Pancreas (tissue), 10 donors: ENCODE results near the gene WDR43. TPM values are rescaled to one million over a fixed set of nuclear protein-coding genes. Genes with fewer than 3 reads are reported as not detected.

Experiments
- ATAC-seq, 4 donors: fragments of 200-7000 bp; cut with Tn5 transposase; one replicate each; pipeline versions ENCODE4 v1.8.0 to v1.9.1; 2020; ENCODE audit warnings: mild to moderate bottlenecking in 4 of 4, moderate library complexity in 4 of 4
- DNase-seq, 6 donors: peaks; one replicate each; pipeline ENCODE4 v3.0.0-alpha.2; 2020
- FAIRE-seq: peaks from 2 replicates; lab custom pipeline; 2012; peaks lifted over from hg19 to GRCh38; lab: Jason Lieb, UNC
- H3K27ac ChIP-seq, 4 donors: fragments of 200-600 bp; sonication (generic); 1 replicate in 3 of 4; 2 replicates in 1 of 4; pipeline versions ENCODE4 v1.5.0 to v1.8.0; 2020
- H3K27me3 ChIP-seq, 4 donors: fragments of 200-600 bp; one replicate each; pipeline ENCODE4 v1.8.0; 2021
- H3K36me3 ChIP-seq, 3 donors: fragments of 200-600 bp; sonication (generic) in 1 of 3; one replicate each; pipeline versions ENCODE4 v1.5.0 to v1.8.0; 2020 to 2021
- H3K4me1 ChIP-seq, 3 donors: fragments of 200-600 bp; one replicate each; pipeline ENCODE4 v1.8.0; 2021
- H3K4me3 ChIP-seq, 4 donors: fragments of 200-600 bp; sonication (generic) in 2 of 4; one replicate each; pipeline versions ENCODE4 v1.5.0 to v1.8.0; 2020 to 2021
- H3K9me3 ChIP-seq, 4 donors: fragments of 200-600 bp; one replicate each; pipeline ENCODE4 v1.8.0; 2021
- WGBS, 2 donors: extraction: QIAGEN DNeasy Blood & Tissue Kit; methylation state at CpG; one replicate each; pipeline ENCODE4 v1.1.7; 2013; 5-methylcytosine and 5-hydroxymethylcytosine counted together
- intact Hi-C, 3 donors: fragments of 100-400 bp; cut with DNase I; formaldehyde crosslinking; loops; one replicate each; pipeline versions ENCODE4 v1.11.1 to v1.14.2; 2022
- polyA plus RNA-seq, 2 donors: library from polyadenylated mRNA; stranded (reverse); fragments of 200-250 nt; gene quantifications; one replicate each; pipeline ENCODE4 v1.2.3, GENCODE V29; 2013
- total RNA-seq, 6 donors: library from RNA; stranded (reverse); fragmentation: NEBNext Ultra II Directional in 4 of 6; extraction: Animal tissue kit (Norgen Biotek cat#: 25700) in 4 of 6; gene quantifications; one replicate each; pipeline versions ENCODE4 v1.2.1 to v1.2.4, GENCODE V29; 2021 to 2023
- TF ChIP-seq, protein P1 (sequence below), 4 donors: fragments of 200-600 bp; sonication (generic) in 3 of 4; IDR thresholded peaks; one replicate each; pipeline versions ENCODE4 v1.5.0 to v1.8.0; 2021; ENCODE audit warnings: antibody characterized with exemption in 4 of 4
- donor health status: healthy with polysubstance abuse.
- donor health status: DM: no; HTN: no; CAD: no; lungs with moderate emphysema.
- donor health status: DM: no; HTN: no; CAD: no.
- donor health status: control.
- donor health status: control.
- donor health status: Bipolar disorder and iron deficiency.
- donor health status: DM: yes; HTN: yes; CAD: no.
- donor health status: DM: no; HTN: no; CAD: no.
- donor health status: DM: no; HTN: no; CAD: no.
- donor health status: DM: yes; HTN: yes; CAD: no.

Gene WDR43
- total and polyA plus RNA-seq, 8 donors, result 4.5 to 31.9 (median 22.6) TPM

DNA sequence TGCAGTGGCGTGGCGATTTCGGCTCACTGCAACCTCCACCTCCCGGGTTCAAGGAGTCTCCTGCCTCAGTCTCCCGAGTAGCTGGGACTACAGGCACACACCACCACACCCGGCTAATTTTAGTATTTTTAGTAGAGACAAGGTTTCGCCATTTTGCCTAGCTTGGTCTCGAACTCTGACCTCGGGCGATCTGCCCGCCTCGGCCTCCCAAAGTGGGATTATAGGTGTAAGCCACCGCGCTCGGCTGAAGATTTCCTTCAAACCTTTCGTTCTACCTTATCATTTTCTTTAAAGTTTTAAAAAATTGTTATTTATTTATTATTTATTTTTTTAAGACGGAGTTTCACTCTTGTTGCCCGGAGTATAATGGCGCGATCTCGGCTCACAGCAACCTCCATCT is 979 bp upstream of the WDR43 start:
- TF ChIP-seq, protein P1, sequence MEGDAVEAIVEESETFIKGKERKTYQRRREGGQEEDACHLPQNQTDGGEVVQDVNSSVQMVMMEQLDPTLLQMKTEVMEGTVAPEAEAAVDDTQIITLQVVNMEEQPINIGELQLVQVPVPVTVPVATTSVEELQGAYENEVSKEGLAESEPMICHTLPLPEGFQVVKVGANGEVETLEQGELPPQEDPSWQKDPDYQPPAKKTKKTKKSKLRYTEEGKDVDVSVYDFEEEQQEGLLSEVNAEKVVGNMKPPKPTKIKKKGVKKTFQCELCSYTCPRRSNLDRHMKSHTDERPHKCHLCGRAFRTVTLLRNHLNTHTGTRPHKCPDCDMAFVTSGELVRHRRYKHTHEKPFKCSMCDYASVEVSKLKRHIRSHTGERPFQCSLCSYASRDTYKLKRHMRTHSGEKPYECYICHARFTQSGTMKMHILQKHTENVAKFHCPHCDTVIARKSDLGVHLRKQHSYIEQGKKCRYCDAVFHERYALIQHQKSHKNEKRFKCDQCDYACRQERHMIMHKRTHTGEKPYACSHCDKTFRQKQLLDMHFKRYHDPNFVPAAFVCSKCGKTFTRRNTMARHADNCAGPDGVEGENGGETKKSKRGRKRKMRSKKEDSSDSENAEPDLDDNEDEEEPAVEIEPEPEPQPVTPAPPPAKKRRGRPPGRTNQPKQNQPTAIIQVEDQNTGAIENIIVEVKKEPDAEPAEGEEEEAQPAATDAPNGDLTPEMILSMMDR (IDR thresholded peaks at IDR 0.05), result no peak
- Histone ChIP-seq H3K36me3 (no peaks in the 10 kb centered on the region), H3K4me1 (peaks cover 4 to 19% (median 19%) of the 10 kb centered on the region in 3 donors), H3K27ac (no peak overlapping the region), H3K4me3 (no peak overlapping the region), H3K9me3 (no peaks in the 10 kb centered on the region), H3K27me3 (no peaks in the 10 kb centered on the region)
- FAIRE-seq (no peak), DNase-seq (peak in 2 of 6 donors; percentile 20 to 38), ATAC-seq (no peak)
- WGBS, 2 donors, result 93 to 94% methylated on average over 21 of the region's 21 CpGs
- intact Hi-C loops, result no loop called here

DNA sequence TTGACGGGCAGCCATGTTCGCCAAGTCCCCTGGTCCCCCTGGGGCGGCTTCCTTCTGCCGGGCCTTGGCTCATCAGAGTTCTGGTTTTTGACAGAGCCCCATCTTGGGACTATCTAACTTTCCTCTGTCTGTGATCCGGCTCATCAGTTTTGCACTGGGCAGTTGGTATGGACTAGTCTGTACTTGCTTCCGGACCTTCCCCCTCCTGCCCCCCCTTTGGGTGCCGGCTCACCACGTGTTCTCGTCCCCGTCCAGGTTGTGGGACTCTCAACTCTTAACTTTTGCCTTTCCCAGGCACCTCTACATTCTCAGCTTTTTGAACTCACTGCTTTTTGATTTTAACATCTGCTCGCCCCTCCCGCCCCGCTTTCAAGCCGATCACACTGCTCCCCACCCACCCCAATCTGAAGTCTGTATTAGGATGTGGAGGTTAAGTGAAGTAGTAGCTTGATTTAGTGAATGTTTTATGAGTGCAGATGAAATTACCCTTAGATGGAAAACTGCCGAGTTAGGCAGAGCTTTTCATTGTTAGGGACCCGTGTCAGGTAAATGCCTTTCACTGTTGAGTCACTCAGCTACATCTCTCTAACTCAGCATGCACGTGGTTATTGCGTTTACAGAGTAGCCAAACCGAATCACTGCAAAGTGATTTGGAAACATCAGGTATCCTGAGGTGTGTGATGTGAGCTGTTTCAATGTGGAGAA is 874 bp downstream of the WDR43 start:
- TF ChIP-seq, protein P1 (IDR thresholded peaks at IDR 0.05), result no peak
- ATAC-seq, result peak; percentile 6 to 32 (median 18)

DNA sequence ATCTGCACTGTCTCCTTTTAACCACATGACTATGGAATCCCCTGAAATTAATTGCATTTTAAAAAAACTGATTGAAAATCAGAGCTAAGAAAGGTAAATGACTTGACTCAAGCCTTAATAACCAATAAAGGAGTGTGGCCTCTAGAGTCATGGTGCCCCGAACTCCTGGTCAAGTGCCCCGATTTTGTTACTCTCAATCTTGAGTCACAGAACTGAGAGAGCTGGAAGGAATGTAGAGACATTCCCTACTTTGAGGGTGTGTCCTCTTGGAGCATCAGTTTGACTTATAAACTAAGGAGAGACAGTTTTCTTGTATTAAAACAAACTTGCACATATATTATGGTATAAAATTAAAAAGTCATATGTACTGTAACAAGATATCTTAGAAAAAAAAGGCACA is 2.4 kb downstream of the WDR43 start:
- Histone ChIP-seq H3K27ac (no peak overlapping the region), H3K36me3 (no peaks in the 10 kb centered on the region), H3K27me3 (no peaks in the 10 kb centered on the region), H3K9me3 (no peaks in the 10 kb centered on the region), H3K4me3 (peak overlapping the region in 1 of 4 donors; percentile 99), H3K4me1 (peaks cover 4 to 26% (median 23%) of the 10 kb centered on the region in 3 donors)
- ATAC-seq (no peak), FAIRE-seq (no peak), DNase-seq (no peak)
- 71 to 85% methylated on average over 2 of the region's 2 CpGs for WGBS, 2 donors
- intact Hi-C loops, result no loop called here
- TF ChIP-seq, protein P1 (IDR thresholded peaks at IDR 0.05), result no peak

More for the DNA sequence above, 874 bp downstream of the WDR43 start:
- Histone ChIP-seq H3K4me1 (peaks cover 4 to 26% (median 23%) of the 10 kb centered on the region in 3 donors), H3K36me3 (no peaks in the 10 kb centered on the region), H3K9me3 (no peaks in the 10 kb centered on the region), H3K27ac (peak overlapping the region; percentile 72 to 81 (median 76)), H3K4me3 (peak overlapping the region; percentile 98 to 99 (median 99)), H3K27me3 (no peaks in the 10 kb centered on the region)
- DNase-seq, result peak in 4 of 6 donors; percentile 26 to 61 (median 42)
- intact Hi-C loops, result no loop called here
- FAIRE-seq, result no peak
- 1% methylated on average over 18 to 19 of the region's 19 CpGs for WGBS, 2 donors

DNA sequence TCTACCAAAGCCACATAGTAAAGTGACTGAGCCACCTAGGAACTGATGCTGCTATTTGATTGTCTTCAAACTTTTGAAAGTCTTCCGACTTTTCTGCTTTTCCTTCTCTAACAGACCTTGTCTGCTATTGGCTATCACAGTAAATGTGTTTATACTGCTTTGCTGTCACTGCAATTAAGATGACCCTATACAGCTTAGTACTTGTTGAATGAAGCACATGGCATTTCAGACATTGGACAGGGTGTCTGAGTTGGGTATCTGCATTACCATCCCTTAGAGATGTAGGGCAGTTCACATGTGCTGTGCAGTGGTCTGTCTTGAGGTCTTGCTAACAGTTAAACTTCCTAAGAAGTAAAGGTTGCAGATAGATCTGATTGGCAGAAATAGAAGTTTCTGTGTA is 3.6 kb downstream of the WDR43 start:
- Histone ChIP-seq H3K36me3 (peaks cover 0 to 11% (median 0%) of the 10 kb centered on the region in 3 donors), H3K27me3 (no peaks in the 10 kb centered on the region), H3K27ac (no peak overlapping the region), H3K4me3 (no peak overlapping the region), H3K4me1 (peaks cover 4 to 26% (median 23%) of the 10 kb centered on the region in 3 donors), H3K9me3 (no peaks in the 10 kb centered on the region)
- ATAC-seq (no peak), FAIRE-seq (no peak), DNase-seq (no peak)
- 47 to 57% methylated on average over 1 of the region's 1 CpG for WGBS, 2 donors
- TF ChIP-seq, protein P1 (IDR thresholded peaks at IDR 0.05), result no peak
- intact Hi-C loops, result no loop called here

DNA sequence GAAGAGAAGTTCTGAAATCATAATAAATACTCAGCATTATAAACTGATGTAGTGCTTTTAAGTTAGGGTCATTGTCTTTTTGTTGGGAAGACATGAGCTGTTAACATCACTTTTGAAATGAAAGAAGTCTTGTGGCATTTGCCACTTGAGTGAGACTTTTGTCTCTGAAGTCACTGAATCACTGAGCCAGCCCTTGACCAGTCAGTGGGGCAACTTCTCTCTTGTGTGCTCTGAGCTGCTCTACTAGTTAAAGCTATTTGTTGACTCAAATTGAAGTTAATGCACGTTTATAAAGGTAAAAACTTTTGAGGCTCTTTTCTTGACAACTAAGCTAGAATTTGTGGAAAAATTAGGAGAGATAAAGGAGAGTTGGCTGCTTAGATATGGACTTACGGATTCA is 6.7 kb downstream of the WDR43 start:
- peaks cover 4 to 25% (median 20%) of the 10 kb centered on the region in 3 donors for H3K4me1 ChIP-seq
- TF ChIP-seq, protein P1 (IDR thresholded peaks at IDR 0.05), result no peak

More for the DNA sequence above, 6.7 kb downstream of the WDR43 start:
- intact Hi-C loops, result no loop called here
- no peak for ATAC-seq
- WGBS, 2 donors, result 51% methylated on average over 2 of the region's 2 CpGs
- no peak for DNase-seq
- peaks cover 0 to 15% (median 0%) of the 10 kb centered on the region in 3 donors for H3K36me3 ChIP-seq
- no peak for FAIRE-seq
- no peak overlapping the region for H3K4me3 ChIP-seq
- no peaks in the 10 kb centered on the region for H3K9me3 ChIP-seq
- H3K27me3 ChIP-seq, result no peaks in the 10 kb centered on the region
- no peak overlapping the region for H3K27ac ChIP-seq
